ENCODE measurements around the gene NUDT12. TPM values are rescaled to one million over a fixed set of nuclear protein-coding genes. Genes with fewer than 3 reads are reported as not detected.

The NUDT12 gene
- total RNA-seq, 1 donor from 2014 or later, result 5.9 TPM

GRCh38 chr5:103541114-103541513, 21.5 kb downstream of the NUDT12 start:
- DNase-seq (ENCODE audit: low spot score), result no peak

GRCh38 chr5:103539376-103540330, 22.9 kb downstream of the NUDT12 start:
- DNase-seq (ENCODE audit: low spot score), result no peak

- DNase-seq (ENCODE audit: low spot score), result no peak
These were observed 30.4 kb downstream of the NUDT12 start for GRCh38 chr5:103532086-103532734.

GRCh38 chr5:103526164-103526915, 36.2 kb downstream of the NUDT12 start:
- no peak for DNase-seq (ENCODE audit: low spot score)

GRCh38 chr5:103525361-103525760, 37.2 kb downstream of the NUDT12 start:
- no peak for DNase-seq (ENCODE audit: low spot score)

GRCh38 chr5:103523319-103523718, 39.3 kb downstream of the NUDT12 start:
- no peak for DNase-seq (ENCODE audit: low spot score)

- DNase-seq (ENCODE audit: low spot score), result no peak
These were observed 40.0 kb downstream of the NUDT12 start for GRCh38 chr5:103522586-103522985.

GRCh38 chr5:103519550-103519949, 43.0 kb downstream of the NUDT12 start:
- no peak for DNase-seq (ENCODE audit: low spot score)

- no peak for DNase-seq (ENCODE audit: low spot score)
These were observed 48.2 kb downstream of the NUDT12 start for GRCh38 chr5:103514371-103514770.

GRCh38 chr5:103513701-103514100, 48.9 kb downstream of the NUDT12 start:
- no peak for DNase-seq (ENCODE audit: low spot score)

GRCh38 chr5:103512500-103512899, 50.1 kb downstream of the NUDT12 start:
- DNase-seq (ENCODE audit: low spot score), result no peak

- no peak for DNase-seq (ENCODE audit: low spot score)
These were observed 51.1 kb downstream of the NUDT12 start for GRCh38 chr5:103511554-103511885.

- no peak for DNase-seq (ENCODE audit: low spot score)
These were observed 51.6 kb downstream of the NUDT12 start for GRCh38 chr5:103510851-103511553.

- DNase-seq (ENCODE audit: low spot score), result no peak
These were observed 56.8 kb downstream of the NUDT12 start for GRCh38 chr5:103505581-103506305.

- no peak for DNase-seq (ENCODE audit: low spot score)
These were observed 59.5 kb downstream of the NUDT12 start for GRCh38 chr5:103503066-103503465.

- DNase-seq (ENCODE audit: low spot score), result no peak
These were observed 59.9 kb downstream of the NUDT12 start for GRCh38 chr5:103502662-103503061.

All from mesenteric fat pad (tissue), 1 donor.